Left kidney (tissue), 8 donors: Measurements from ENCODE around the gene INMT. TPM values are rescaled to one million over a fixed set of nuclear protein-coding genes. Genes with fewer than 3 reads are reported as not detected.
"Not testable (repeated sequence)": the region's sequence is repeated elsewhere in the genome, so short reads cannot be mapped to it uniquely, and the experiment has no call there.

Source experiments
- DNase-seq: peaks from one replicate; pipeline ENCODE4 v3.0.0-alpha.2; 2013
- long read RNA-seq, 8 donors: transcript quantifications; one replicate each; lab custom pipeline, GENCODE V29; 2026
- polyA plus RNA-seq: library from polyadenylated mRNA; unstranded; fragments of 120-200 nt; gene quantifications from one replicate; pipeline ENCODE4 v1.2.1, GENCODE V29; 2013; ENCODE audit not compliant: insufficient read length

The INMT gene
- 1.1 TPM for polyA plus RNA-seq
- long read RNA-seq, donor 1, partial matches to known transcripts, result 0 of 1 reads
- long read RNA-seq, donor 1, other reads (novel, unspliced or antisense), result 0 of 1 reads
- long read RNA-seq, donor 2, result 0 reads
- long read RNA-seq, donor 3, result 0 reads
- long read RNA-seq, donor 4, result 0 reads
- long read RNA-seq, donor 5, result 0 reads
- long read RNA-seq, donor 6, result 0 reads
- long read RNA-seq, donor 7, result 0 reads
- long read RNA-seq, donor 8, result 0 reads

DNA sequence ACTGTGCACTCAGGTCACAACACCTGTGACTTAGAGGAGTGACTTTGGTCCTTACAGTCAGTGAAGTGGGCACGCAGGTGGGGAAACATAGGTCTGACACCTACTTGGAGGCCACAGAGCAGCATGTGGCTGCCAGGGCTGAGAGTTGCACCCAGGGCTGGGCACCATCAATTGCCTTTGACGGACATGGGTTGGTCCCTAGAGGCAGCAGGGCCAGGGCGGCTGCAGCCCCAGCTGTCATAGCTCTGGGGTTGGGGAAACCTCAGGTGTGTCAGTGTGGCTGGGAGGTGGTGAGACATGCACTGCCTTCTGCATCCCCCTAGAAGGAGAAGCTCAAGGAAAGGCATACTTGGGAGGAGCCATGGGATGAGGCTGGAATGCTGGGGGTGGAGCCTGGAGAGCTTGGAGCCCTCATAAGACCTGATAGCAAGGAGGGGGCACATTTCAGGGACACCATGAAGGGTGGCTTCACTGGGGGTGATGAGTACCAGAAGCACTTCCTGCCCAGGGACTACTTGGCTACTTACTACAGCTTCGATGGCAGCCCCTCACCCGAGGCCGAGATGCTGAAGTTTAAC is at the start of gene INMT:
TSS of gene INMT (plus strand) at position 440 of the 578 bp plus-strand sequence. CDS start at position 456, 16 bp downstream.
- no peak for DNase-seq

DNA sequence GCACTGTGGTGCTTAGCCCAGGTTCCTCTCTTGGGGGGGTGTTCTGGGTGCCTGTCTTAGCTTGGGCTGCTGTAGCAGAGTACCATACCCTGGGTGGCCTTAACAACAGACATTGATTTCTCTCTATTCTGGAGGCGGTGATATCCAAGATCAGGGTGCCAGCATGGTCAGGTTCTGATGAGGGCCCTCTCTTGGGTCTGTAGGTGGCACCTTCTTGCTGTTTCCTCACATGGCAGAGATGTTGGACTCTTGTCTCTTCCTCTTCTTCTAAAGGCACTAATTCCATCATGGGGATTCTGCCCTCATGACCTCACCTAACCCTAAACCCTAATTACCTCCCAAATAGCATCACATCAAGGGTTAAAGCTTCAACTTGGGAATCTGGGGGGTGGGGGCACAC is 49.7 kb upstream of the INMT start:
- DNase-seq, result no peak

DNA sequence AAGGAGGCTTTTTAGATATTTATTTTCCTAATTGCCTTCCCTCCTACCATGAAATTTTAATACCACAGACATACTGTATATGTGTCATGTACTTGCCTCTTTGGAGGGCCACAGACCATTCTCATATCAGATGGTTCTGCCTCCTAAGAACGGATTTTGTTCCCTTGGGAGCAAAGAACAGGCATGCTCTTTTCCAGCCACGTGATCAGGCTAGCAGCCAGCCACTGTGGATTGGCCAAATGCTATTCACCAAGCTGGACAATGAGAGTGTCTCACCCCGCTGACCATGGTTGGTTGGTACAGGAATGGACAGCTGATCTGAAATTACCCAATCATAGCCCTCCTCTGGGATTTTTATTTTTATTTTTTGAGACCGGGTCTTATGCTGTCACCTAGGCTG is 48.2 kb upstream of the INMT start:
- DNase-seq, result no peak

DNA sequence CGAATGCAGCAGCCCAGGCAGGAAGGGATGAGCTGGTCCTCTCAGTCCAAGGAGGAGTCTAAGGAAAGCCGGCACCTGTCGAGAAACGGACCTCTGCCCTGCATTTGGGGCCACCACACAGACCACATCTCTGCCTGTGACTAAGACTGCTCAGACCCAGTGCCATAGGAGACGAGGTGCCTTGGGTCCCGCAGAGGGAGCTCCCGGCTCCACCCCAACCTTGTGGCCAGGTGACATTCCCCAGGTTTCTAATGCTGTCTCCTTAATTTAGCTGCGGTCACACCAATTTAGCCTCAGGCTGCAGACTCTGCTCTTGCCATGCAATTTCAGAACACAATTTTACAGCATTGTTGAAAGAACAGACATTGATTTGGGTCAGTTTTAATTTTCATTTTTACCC is 46.9 kb upstream of the INMT start:
- no peak for DNase-seq

DNA sequence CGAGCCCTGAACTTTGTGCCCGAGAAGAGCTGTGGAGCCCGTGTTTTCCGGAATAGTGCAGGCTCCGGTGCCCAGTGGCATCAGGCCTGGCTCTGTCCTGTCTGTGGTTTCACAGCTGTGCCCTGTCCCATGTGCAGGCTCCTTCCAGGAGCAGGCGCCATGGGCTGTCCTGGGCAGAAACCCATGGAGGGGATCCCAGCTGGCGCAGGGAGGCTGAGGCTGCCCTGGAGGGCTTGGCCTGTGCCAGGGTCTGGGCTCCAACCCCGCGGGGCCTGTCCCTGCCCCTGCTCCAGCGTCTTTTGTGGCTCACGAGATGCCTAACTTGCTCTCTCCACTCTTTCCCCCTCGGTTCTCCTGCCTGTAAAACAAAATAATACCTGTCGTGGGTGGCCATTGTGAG is 46.3 kb upstream of the INMT start:
- DNase-seq, result no peak

DNA sequence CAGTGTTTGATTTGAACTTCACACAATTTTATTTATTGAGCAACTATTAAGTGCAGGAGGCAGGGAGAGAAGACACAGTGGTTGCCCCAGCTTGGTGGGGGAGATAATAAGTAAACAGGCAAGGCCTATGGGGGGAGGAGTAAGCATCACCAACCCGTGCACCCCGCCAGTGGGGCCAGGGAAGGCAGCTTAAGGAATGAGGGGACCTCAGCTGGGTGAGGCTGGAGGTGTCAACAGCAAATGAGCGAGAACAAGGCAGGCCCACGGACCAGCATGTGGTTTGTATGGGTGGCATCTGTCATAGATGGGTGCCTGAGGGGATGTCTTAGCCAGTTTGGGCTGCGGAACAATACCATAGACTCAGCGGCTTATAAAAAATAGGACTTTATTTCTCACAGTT is 45.6 kb upstream of the INMT start:
- DNase-seq, result no peak

DNA sequence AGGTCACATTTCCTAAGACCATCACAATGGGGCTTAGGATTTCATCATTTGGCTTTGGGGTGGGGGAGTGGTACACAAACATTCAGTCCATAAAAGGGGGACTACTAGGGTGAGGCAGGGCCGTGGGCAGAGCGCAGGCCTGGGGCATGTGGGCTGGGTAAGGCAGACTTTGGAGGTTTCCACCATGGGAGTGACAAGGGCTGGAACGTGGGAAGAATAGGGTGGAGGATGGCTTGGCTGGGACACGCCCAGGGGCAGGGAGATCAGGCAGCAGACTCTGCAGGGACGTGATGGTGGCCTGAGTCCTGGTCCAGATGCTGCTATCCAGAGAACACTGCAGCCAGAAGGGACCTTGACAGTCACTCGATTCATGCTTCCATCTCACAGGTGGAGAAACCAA is 45.0 kb upstream of the INMT start:
- DNase-seq, result no peak

DNA sequence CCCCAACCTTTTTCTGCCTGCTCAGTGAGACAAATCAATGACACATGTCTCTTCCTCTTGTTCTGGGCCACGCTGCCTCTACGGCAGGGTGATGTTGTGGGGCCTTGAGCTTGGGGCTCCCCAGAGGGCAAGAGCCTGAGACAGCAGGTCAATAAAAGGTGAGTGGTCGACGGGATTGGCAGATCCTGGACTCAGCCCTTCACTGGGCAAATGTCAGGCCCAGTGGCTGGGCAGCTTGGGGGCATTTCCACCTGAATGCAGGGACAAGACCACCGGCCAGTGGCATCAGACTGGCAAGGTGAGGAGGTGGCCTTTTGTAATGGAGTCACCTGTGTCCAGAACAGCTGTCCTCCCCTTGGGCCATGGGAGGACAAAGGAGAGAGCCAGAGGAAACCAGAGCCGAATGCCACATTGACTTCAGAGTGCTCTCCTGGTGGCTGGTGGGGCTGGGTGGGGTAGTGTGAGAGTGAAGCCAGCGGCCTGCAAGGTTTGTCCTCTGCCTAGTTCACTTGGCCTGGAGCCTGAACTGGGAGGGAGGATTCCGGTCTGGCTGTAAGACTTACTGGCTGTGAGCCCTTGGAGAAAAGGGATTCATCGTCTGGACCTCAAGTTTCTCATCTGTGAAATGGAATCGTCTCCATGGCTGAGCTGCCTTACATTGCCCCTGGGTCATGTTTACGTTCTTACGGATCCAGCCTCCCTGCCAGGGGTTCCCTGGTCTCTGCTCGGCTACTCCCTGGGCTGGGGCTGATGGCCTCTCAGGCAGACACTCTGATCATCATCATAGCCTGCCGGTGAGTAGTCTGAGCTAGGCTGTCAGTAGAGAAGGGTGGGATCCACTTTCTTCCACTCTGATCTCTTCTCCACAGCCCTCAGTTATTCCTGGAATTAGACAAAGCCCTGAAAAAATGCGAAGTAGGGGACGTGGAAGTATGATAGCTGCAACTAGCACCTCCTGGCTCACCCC is 44.3 kb upstream of the INMT start:
- DNase-seq, result no peak

DNA sequence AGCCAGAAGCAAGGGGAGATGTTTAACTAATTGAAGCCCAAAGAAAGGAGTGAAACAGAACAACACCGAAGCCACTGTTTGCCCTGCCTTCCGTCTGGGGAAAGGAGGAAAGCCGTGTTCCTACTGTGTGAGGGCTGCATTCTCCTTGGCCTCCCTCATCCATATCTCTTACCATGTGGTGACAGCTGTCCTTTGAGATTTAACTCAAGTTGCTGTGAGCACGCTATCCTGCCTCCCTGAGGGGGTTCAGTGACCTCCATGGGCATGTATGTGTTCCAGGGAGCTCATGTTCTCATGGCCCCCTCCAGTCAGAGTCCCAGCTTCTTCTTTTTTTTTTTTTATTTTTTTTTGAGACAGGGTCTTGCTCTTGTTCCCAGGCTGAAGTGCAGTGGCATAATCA is 43.5 kb upstream of the INMT start:
- DNase-seq, result no peak

DNA sequence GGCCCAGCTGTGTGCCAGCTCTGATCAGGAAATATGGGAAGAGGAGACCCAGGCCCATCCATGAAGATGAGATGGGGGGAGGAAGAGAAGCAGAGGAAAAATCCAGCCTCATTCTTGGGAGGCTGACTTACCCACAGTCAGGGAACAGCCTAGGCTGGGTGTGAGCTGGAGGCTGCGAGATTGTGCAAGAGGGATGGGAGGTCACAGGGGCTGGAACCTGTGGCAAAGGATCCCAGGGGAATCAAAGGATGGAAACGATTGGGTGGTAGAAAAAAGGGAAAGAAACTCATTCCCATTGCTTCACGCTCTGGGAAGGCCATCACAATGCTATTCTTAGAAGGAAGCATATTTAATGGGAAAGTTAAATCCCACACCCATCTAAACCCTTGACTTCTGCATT is 43.0 kb upstream of the INMT start:
- DNase-seq, result no peak

DNA sequence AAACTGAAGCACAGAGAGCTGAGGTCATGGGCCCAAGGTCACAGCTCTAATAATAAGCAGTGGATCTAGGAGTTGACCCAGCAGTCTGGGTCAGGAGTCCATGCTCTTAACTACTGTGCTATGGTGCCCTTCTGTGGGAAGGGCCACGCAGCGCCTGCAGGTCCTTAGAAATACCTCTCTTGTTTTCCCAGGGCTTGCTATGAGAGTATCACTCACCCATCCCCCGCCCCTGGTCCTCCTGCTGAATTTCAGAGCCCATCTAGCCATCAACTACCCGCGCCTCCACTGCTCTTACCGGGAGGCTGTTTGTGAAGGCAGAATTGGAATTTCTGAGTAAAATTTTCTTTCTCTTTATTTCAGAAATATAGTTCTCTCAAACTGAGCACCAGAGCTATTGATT is 42.4 kb upstream of the INMT start:
- DNase-seq, result no peak

DNA sequence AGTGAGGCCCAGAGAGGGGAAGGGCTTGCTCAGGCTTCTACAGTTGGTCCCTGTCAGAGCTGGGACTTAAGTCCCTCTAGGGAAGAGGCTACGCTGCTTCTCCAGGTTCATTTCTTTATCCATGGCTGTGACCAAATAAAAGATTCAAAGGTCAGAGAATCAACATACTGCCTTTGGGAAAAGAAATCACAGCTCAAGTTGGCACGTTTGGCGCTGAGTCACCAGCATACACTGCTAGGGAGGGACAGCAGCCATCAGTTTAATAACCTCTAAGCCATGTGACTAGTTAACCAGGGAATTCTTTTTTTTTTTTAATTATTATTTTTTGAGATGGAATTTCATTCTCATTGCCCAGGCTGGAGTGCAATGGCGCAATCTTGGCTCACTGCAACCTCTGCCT is 41.3 kb upstream of the INMT start:
- DNase-seq, result no peak

DNA sequence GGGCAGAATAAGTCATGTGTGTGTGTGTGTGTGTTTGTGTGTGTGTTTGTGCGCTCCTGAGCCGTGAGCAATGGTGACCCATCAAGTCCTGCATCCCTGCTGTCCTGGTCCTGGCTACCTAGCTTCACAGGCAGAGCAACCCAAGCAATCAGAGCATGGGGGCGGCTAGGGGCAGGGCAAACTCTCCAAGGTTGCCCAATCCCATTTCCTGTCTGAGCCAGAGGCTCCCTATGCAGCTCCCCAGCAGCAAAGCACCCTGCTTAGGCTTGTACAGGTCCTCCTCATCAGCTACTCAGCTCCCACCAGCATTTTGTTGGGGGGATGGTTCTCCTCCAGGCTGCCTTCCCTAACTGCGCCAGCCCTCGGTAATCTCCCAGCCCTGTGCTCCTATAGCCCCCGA is 38.5 kb upstream of the INMT start:
- no peak for DNase-seq

DNA sequence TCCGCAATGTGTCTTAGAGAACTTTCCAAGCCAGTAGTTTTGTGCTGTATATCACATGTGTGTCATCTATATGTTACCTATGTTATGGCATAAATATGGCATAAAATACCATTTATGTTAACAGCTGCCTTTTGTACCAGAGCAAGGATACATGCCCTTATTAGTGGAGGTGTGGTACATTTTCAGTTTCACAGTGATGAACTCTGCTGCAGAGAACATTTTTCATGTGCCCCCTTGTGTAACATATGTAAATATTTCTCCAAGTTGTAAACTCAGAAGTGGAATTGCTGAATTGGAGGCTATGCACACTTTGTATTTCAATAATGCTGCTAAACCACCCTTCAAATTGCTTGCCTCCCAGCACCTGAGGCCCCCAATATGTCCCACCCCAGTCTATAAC is 37.8 kb upstream of the INMT start:
- DNase-seq, result no peak

DNA sequence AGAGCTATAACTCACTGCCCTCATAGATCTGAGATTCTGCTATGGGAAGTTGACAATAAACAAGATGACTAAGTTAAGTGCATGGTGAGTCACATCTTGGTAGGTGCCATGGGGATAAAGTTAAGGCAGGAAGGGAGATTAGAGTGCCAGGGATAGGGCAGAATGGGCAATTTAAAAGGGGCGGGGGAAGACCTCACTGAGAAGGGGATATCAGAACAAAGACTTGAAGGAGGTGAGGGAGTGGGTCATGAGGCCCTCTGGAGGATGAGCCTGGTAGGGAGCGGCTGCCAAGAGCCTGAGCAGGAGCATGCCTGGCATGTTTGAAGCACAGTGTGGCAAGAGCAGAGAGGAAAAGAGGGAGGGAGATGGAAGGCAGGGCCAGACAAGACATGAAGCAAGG is 34.8 kb upstream of the INMT start:
- no peak for DNase-seq

DNA sequence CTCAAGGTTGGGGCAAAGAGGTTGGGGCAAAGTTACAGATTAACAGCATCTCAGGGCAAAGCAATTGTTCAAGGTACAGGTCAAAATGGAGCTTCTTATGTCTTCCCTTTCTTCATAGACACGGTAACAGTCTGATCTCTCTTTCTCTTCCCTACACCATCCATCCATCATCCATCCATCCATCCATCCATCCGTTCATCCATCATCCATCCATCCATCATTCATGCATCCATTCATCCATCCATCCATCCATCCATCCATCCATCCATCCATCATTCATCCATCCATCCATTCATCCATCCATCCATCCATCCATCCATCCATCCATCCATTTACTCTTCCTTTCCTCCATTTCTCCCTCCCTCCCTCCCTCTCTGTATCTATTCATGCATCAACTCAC is 32.5 kb upstream of the INMT start:
- not testable (repeated sequence) for DNase-seq

DNA sequence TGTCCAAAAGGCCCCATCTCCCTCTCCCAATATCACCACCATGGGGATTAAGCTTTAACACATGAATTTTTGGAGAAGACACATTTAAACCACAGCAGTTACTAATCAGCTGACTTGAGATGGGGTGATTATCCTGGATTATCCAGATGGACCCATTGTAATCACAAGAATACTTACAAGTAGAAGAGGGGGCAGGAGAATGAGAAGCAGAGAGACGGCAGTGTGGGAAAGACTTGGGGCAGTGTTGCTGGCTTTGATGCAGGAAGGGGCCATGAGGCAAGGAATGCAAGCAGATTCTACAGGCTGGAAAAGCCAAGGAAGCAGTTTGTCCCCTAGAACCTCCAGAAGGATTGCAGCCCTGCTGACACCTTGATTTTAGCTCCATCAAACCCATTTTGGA is 30.7 kb upstream of the INMT start:
- DNase-seq, result no peak

DNA sequence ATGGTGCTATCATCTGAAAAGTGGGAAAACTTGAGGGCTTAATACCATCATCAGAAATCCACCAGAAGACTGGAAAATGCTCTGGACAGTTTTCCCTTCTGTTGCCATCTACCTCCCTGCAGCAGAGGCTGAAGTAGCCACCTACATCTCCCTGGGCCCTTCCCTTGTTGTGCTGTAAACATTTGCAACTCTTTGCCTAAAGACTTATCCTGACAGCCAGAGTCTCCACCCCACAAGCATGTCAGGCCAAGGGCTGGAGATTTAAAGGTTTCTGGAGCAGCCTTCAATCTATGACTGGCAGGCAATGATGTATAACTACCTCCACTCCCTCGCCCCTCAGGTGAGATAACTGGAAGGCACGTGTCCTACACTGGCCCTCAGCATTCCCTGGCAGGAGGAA is 29.7 kb upstream of the INMT start:
- no peak for DNase-seq

DNA sequence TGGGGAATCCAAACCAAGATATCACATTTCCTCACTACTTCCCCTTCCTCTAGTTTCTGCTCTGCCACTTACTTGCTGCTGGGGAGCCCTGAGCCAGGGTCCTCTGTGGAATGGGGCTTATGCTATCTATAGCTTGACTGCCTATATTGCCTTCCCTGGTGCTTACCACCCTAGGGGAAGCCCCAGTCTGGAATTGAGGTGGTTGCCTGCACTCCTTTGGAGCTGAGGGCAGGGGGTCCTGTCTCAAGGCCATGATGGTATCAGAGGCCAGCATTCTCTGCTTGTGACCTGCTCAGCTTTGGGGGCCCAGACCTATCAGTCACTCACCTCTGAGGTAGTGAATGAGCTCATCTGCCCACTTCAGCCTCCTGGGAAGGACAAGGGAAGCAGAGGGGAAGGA is 29.3 kb upstream of the INMT start:
- no peak for DNase-seq

DNA sequence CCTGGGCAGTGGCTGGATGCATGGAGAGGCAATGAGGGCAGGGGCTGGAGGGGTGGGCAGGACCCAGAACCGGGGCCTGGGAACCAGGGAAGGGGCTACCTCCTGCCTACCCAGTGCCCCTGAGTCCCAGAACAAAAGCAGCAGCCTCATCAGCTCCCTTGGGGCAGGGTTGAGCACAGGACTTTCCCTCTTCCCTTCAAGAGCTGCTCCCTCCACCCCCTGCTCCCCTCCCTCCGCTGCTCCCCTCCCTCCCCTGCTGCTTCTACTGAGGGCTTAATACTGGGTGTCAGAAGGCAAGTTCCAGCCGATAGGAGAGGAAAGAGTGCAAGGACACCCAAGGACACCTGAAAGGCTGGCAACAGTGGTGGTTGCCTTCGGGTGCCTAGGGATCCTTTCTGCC is 28.2 kb upstream of the INMT start:
- DNase-seq, result no peak

DNA sequence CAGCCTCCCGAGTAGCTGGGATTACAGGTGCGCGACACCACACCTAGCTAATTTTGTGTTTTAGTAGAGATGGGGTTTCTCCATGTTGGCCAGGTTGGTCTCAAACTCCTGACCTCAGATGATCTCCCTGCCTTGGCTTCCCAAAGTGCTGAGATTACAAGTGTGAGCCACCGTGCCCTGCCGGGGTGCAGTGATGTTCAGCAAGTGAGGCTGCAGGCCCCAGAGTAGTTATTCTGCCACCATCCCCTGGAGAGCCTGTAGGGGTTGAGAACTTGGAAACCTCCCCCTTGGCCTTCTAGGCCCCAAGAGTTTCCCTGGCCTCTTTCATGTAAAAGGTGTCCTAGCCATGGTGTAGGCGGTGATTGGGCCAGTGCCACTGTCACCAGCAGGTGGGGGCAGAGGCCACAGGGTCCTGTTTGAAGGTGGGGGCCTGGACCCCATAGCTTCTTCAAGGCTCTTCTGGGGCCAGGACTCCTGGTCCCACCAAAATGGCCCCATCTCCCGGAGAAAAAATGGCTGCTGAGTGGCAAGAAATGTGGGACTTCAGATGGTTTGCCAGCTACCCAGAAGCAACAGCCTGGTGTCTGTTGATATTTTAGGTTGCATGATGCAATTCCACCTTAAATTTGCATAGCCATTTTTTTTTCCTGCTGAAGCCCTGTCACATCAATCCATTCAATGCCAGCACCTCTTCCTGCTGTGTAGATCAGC is 25.5 kb upstream of the INMT start:
- no peak for DNase-seq

DNA sequence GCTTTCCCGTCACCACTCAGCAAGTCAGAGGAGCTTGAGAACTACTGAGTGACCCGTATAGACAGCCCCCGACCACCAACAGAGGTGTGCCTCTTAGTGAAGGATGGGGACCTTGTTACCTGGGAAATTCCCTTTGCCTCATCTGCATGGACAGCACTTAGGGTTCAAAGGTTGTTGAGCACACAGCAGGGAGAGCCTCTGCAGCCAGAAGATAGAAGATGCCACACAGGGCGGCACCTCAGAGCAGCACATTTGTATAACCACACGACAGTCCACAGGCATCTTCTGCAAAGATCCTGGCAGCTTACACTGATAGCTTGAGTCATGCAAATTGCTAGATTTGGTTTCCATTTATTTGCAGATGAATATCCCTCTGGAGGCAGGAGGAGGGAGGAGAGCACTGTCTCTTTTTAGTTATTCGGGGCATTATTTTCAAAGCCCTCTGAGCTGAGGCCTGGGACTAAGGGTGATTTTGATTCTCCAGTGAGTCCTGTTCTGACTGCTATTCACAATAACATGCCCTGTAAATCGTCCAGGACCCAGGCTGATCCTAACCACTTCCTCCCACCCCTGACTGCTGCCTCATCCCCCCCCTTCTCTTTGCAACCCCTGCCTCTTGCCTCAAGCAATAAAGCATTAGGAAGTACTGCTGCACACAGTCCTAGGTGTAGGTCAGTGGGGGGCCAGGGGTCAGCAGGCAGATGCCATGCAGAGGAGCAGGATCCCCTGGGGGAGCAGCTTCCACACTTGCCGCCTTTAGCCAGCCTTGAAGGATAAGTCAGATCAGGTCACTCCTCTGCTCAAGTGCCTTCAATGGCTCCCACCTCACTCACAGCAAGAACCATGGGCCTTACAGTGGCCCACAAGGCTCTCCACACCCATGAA is 24.6 kb upstream of the INMT start:
- DNase-seq, result no peak
